Osteocyte (in vitro differentiated cells): Measurements from ENCODE around the gene ANXA5. TPM values are rescaled to one million over a fixed set of nuclear protein-coding genes. Genes with fewer than 3 reads are reported as not detected.
A peak's percentile ranks its signal among the peaks of the same experiment; 100 is the strongest.
"Not testable (repeated sequence)": the region's sequence is repeated elsewhere in the genome, so short reads cannot be mapped to it uniquely, and the experiment has no call there.

ENCODE experiments used
- DNase-seq: peaks from one replicate; pipeline ENCODE4 v3.0.0; 2021; ENCODE audit warnings: mixed read lengths; ENCODE audit not compliant: unreplicated experiment; ENCODE audit errors: extremely low spot score
- H3K27ac Mint-ChIP-seq: one replicate; pipeline ENCODE4 v1.8.0; 2021; ENCODE audit warnings: mild to moderate bottlenecking, mixed read lengths; ENCODE audit not compliant: unreplicated experiment
- H3K27me3 Mint-ChIP-seq: one replicate; pipeline ENCODE4 v1.8.0; 2021; ENCODE audit warnings: mixed read lengths; ENCODE audit not compliant: unreplicated experiment
- H3K36me3 Mint-ChIP-seq: one replicate; pipeline ENCODE4 v1.8.0; 2021; ENCODE audit warnings: mixed read lengths; ENCODE audit not compliant: unreplicated experiment
- H3K4me1 Mint-ChIP-seq: one replicate; pipeline ENCODE4 v1.8.0; 2021; ENCODE audit warnings: mixed read lengths; ENCODE audit not compliant: unreplicated experiment
- H3K4me3 Mint-ChIP-seq: one replicate; pipeline ENCODE4 v1.8.0; 2021; ENCODE audit warnings: mild to moderate bottlenecking, moderate library complexity, mixed read lengths; ENCODE audit not compliant: unreplicated experiment
- H3K9me3 Mint-ChIP-seq: one replicate; pipeline ENCODE4 v1.8.0; 2021; ENCODE audit warnings: mixed read lengths; ENCODE audit not compliant: unreplicated experiment
- total RNA-seq: library from RNA; stranded (reverse); gene quantifications from 2 replicates; pipeline ENCODE4 v1.2.1, GENCODE V29; 2021
- TF ChIP-seq, protein P1 (sequence below): fragments of 200-600 bp; sonication (generic); IDR thresholded peaks from 2 replicates; pipeline ENCODE4 v1.5.0; 2021; ENCODE audit warnings: antibody characterized with exemption, mild to moderate bottlenecking, moderate library complexity

Gene ANXA5
- total RNA-seq, 1 donor from 2014 or later = 488 TPM

DNA sequence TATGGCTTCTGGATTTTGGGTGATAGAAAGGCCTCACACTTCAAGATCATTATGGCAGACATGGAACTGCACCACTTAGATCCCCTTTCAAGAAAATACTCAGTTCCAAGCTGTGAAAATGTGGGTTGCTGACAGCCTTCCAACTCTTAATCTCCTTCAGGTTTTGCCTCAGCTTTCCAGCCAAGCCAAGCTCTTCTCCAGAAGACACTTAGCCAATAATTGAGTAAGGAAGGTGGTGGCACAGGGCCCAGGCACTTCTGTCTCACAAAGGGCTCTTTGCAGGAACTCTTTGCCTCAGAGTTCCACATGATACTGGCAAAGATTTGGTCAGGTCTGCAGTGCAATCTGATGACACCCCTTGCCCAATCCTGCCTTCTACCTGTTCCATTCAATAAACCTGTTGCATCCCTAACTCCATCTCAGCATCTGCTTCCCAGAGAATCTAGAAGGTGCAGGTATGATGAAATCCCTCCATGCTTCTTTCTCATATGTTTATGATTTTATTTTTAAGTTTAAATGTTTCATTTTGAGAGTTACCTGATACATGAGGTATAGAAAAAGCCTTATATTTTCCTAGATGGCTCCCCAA, 30.6 kb downstream of the ANXA5 start:
- no peaks in the 10 kb centered on the region for H3K9me3 Mint-ChIP-seq
- H3K4me3 Mint-ChIP-seq = no peak overlapping the region
- peaks cover 49% of the 10 kb centered on the region for H3K36me3 Mint-ChIP-seq
- DNase-seq = no peak
- peaks cover 36% of the 10 kb centered on the region for H3K4me1 Mint-ChIP-seq
- peak overlapping the region; percentile 9 for H3K27ac Mint-ChIP-seq
- no peaks in the 10 kb centered on the region for H3K27me3 Mint-ChIP-seq
- TF ChIP-seq, protein P1, sequence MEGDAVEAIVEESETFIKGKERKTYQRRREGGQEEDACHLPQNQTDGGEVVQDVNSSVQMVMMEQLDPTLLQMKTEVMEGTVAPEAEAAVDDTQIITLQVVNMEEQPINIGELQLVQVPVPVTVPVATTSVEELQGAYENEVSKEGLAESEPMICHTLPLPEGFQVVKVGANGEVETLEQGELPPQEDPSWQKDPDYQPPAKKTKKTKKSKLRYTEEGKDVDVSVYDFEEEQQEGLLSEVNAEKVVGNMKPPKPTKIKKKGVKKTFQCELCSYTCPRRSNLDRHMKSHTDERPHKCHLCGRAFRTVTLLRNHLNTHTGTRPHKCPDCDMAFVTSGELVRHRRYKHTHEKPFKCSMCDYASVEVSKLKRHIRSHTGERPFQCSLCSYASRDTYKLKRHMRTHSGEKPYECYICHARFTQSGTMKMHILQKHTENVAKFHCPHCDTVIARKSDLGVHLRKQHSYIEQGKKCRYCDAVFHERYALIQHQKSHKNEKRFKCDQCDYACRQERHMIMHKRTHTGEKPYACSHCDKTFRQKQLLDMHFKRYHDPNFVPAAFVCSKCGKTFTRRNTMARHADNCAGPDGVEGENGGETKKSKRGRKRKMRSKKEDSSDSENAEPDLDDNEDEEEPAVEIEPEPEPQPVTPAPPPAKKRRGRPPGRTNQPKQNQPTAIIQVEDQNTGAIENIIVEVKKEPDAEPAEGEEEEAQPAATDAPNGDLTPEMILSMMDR = no peak

DNA sequence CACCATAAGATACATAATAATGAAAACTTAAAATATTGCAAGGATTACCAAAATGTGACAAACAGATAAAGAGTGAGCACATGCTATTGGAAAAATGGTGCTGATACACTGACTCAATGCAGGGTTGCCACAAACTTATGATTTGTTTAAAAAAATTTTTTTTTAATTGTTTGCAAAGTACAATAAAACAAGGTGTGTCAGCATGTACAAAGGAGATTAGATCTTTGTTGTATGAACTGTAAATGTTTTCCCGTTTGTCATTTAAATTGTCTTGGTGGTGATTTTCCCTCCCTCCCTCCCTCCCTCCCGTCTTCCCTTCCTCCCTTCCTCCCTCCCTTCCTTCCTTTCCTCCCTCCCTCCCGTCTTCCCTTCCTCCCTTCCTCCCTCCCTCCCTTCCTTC, 31.4 kb downstream of the ANXA5 start:
- Mint-ChIP-seq H3K4me1 (peaks cover 32% of the 10 kb centered on the region), H3K27me3 (no peaks in the 10 kb centered on the region), H3K27ac (no peak overlapping the region), H3K9me3 (no peaks in the 10 kb centered on the region), H3K36me3 (peaks cover 44% of the 10 kb centered on the region), H3K4me3 (no peak overlapping the region)
- no peak for DNase-seq
- TF ChIP-seq, protein P1 = no peak

DNA sequence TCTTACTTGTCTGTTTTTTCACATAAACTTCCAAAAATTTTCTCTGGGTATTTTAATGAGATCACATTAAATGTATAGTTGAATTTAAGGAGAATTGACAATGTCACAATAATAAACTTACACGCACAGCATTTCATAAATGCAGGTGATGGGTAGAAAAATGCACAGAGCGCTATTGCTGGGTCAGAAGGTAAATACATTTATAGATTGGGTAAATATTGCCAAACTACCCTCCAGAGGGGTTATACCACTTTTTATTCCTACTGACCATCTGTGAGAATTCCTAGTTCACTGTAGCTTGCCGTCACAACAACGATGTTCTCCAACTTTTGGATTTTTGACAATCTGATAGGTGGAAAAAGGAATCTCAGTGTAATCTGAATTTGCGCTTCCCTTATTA, 34.6 kb downstream of the ANXA5 start:
- H3K9me3 Mint-ChIP-seq = no peaks in the 10 kb centered on the region
- H3K4me3 Mint-ChIP-seq = no peak overlapping the region
- TF ChIP-seq, protein P1 = no peak
- peaks cover 2% of the 10 kb centered on the region for H3K4me1 Mint-ChIP-seq
- no peak for DNase-seq
- peaks cover 27% of the 10 kb centered on the region for H3K36me3 Mint-ChIP-seq
- no peaks in the 10 kb centered on the region for H3K27me3 Mint-ChIP-seq
- H3K27ac Mint-ChIP-seq = no peak overlapping the region

DNA sequence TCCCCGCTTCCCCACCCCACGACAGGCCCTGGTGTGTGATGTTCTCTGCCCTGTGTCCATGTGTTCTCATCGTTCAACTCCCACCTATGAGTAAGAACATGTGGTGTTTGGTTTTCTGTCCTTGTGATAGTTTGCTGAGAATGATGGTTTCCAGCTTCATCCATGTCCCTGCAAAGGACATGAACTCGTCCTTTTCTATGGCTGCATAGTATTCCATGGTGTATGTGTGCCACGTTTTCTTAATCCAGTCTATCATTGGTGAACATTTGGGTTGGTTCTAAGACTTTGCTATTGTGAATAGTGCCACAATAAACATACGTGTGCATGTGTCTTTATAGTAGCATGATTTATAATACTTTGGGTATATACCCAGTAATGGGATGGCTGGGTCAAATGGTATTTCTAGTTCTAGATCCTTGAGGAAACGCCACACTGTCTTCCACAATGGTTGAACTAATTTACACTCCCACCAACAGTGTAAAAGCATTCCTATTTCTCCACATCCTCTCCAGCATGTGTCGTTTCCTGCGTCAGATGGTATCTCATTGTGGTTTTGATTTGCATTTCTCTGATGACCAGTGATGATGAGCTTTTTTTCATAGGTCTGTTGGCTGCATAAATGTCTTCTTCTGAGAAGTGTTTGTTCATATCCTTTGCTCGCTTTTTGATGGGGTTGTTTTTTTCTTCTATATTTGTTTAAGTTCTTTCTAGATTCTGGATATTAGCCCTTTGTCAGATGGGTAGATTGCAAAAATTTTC, 36.4 kb downstream of the ANXA5 start:
- not testable (repeated sequence) for H3K9me3 Mint-ChIP-seq, H3K27ac Mint-ChIP-seq, H3K4me1 Mint-ChIP-seq, H3K27me3 Mint-ChIP-seq, H3K4me3 Mint-ChIP-seq, DNase-seq
- peaks cover 16% of the 10 kb centered on the region for H3K36me3 Mint-ChIP-seq

DNA sequence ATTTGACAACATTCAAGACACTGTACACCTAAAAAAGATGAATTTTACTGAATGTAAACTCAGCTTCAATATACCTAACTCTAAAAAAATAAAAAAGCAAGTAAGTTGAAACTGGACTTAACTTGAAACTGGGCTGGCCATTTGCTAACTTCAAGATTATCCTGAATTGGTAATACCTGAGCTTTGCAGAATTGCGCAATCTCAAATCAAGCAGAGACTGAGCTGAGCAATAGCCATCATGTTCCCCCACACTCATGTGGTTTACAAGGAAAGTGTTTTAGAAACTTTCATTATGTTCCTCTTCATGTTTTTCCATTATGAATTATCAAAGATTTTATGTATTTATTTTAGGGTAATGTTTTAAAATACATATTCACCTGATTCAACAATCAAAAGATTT, 38.7 kb downstream of the ANXA5 start:
- H3K36me3 Mint-ChIP-seq = no peaks in the 10 kb centered on the region
- no peak overlapping the region for H3K27ac Mint-ChIP-seq
- H3K9me3 Mint-ChIP-seq = no peaks in the 10 kb centered on the region
- no peak for DNase-seq
- peaks cover 10% of the 10 kb centered on the region for H3K4me1 Mint-ChIP-seq
- H3K4me3 Mint-ChIP-seq = no peak overlapping the region
- H3K27me3 Mint-ChIP-seq = no peaks in the 10 kb centered on the region
- TF ChIP-seq, protein P1 = no peak
